ENCODE measurements around the gene RTTN. TPM values are rescaled to one million over a fixed set of nuclear protein-coding genes. Genes with fewer than 3 reads are reported as not detected.

The RTTN gene
- total RNA-seq, 1 donor from 2014 or later: 25.6 TPM

- no peak for DNase-seq (ENCODE audit: low spot score in 2 of 2, unreplicated experiment in 2 of 2)
- no peak overlapping the region for H3K4me3 Mint-ChIP-seq
- H3K9me3 Mint-ChIP-seq: peaks cover 12% of the 10 kb centered on the region
- H3K27me3 Mint-ChIP-seq (ENCODE audit: low read depth): no peaks in the 10 kb centered on the region
- peaks cover 3% of the 10 kb centered on the region for H3K4me1 Mint-ChIP-seq
- H3K27ac Mint-ChIP-seq: no peak overlapping the region
- no peak for TF ChIP-seq CTCF (IDR thresholded peaks at IDR 0.05; ENCODE audit: unreplicated experiment)
- no peaks in the 10 kb centered on the region for H3K36me3 Mint-ChIP-seq
Measured at GRCh38 chr18:69956057-69956456, 249.4 kb downstream of the RTTN start.

- DNase-seq (ENCODE audit: low spot score in 2 of 2, unreplicated experiment in 2 of 2): no peak
Measured at GRCh38 chr18:69954719-69955480, 250.6 kb downstream of the RTTN start.

GRCh38 chr18:69953191-69953590, 252.3 kb downstream of the RTTN start:
- H3K27ac Mint-ChIP-seq: no peak overlapping the region
- TF ChIP-seq CTCF (IDR thresholded peaks at IDR 0.05; ENCODE audit: unreplicated experiment): no peak
- no peaks in the 10 kb centered on the region for H3K27me3 Mint-ChIP-seq (ENCODE audit: low read depth)
- no peak for DNase-seq (ENCODE audit: low spot score in 2 of 2, unreplicated experiment in 2 of 2)
- H3K4me1 Mint-ChIP-seq: peaks cover 3% of the 10 kb centered on the region
- H3K9me3 Mint-ChIP-seq: peaks cover 12% of the 10 kb centered on the region
- no peak overlapping the region for H3K4me3 Mint-ChIP-seq
- no peaks in the 10 kb centered on the region for H3K36me3 Mint-ChIP-seq

More at GRCh38 chr18:69954719-69955480, 250.6 kb downstream of the RTTN start:
- H3K27ac Mint-ChIP-seq: no peak overlapping the region
- peaks cover 3% of the 10 kb centered on the region for H3K4me1 Mint-ChIP-seq
- TF ChIP-seq CTCF (IDR thresholded peaks at IDR 0.05; ENCODE audit: unreplicated experiment): no peak
- H3K9me3 Mint-ChIP-seq: peaks cover 12% of the 10 kb centered on the region
- H3K4me3 Mint-ChIP-seq: no peak overlapping the region
- H3K27me3 Mint-ChIP-seq (ENCODE audit: low read depth): no peaks in the 10 kb centered on the region
- no peaks in the 10 kb centered on the region for H3K36me3 Mint-ChIP-seq

Other genes starting within 250 kb of the RTTN start
- 26.8 to 29.3 TPM (median 27.0 TPM) in 3 replicates for gene SOCS6, start 83.4 kb upstream of the RTTN start, total RNA-seq

All from mesothelial cell of epicardium (in vitro differentiated cells).